Activated CD8-positive, alpha-beta memory T cell treated with anti-CD3 and anti-CD28 coated beads for 24 hours (primary cell): ENCODE results near the gene XRCC1.

Experiments
- DNase-seq: peaks from one replicate; pipeline ENCODE4 v3.0.0-alpha.2; 2020

XRCC1 gene

GRCh38 chr19:43511324-43511723 lies 64.0 kb downstream of the XRCC1 start:
- no peak for DNase-seq

- no peak for DNase-seq
Measured at GRCh38 chr19:43510713-43511112, 64.6 kb downstream of the XRCC1 start.

- DNase-seq: no peak
Measured at GRCh38 chr19:43507880-43508279, 67.4 kb downstream of the XRCC1 start.

- DNase-seq: no peak
Measured at GRCh38 chr19:43506629-43507028, 68.7 kb downstream of the XRCC1 start.

GRCh38 chr19:43505941-43506340 lies 69.4 kb downstream of the XRCC1 start:
- no peak for DNase-seq

GRCh38 chr19:43505186-43505456 lies 70.2 kb downstream of the XRCC1 start:
- DNase-seq: no peak

GRCh38 chr19:43504426-43505185 lies 70.7 kb downstream of the XRCC1 start, which contains the start of gene PHLDB3:
PHLDB3 (minus strand) TSS chr19:43504746; CDS start chr19:43504118, 628 bp downstream.
- DNase-seq: no peak

- peak; percentile 99 for DNase-seq
Measured at GRCh38 chr19:43503501-43504425, 71.6 kb downstream of the XRCC1 start.

GRCh38 chr19:43502419-43502976 lies 72.8 kb downstream of the XRCC1 start:
- no peak for DNase-seq

- DNase-seq: no peak
Measured at GRCh38 chr19:43501661-43502418, 73.5 kb downstream of the XRCC1 start.

- DNase-seq: no peak
Measured at GRCh38 chr19:43499042-43499441, 76.3 kb downstream of the XRCC1 start.

GRCh38 chr19:43498233-43498842 lies 77.0 kb downstream of the XRCC1 start:
- no peak for DNase-seq

GRCh38 chr19:43496960-43497359 lies 78.4 kb downstream of the XRCC1 start:
- no peak for DNase-seq

- DNase-seq: no peak
Measured at GRCh38 chr19:43495082-43495481, 80.2 kb downstream of the XRCC1 start.
